ENCODE measurements around the gene ST3GAL3.

Gene ST3GAL3

GRCh38 chr1:43931711-43932660 lies 224.7 kb downstream of the ST3GAL3 start:
- TF ChIP-seq FOXP2 (optimal IDR thresholded peaks at IDR 0.05; ENCODE audit: borderline replicate concordance, extremely low read depth, extremely low read length, insufficient read depth): no peak
- no peak for TF ChIP-seq POLR2AphosphoS5 (IDR thresholded peaks at IDR 0.05; ENCODE audit: low read depth, low read length)
- TF ChIP-seq TAF1 (IDR thresholded peaks at IDR 0.05; ENCODE audit: borderline replicate concordance, insufficient read depth, low read length): no peak
- TF ChIP-seq SIN3A (IDR thresholded peaks at IDR 0.05; ENCODE audit: borderline replicate concordance, insufficient read depth, low read length): no peak
- TF ChIP-seq REST (IDR thresholded peaks at IDR 0.05; ENCODE audit: insufficient read depth in 1 of 2, low read depth in 2 of 2, low read length in 2 of 2): no peak

GRCh38 chr1:43932786-43933385 lies 225.6 kb downstream of the ST3GAL3 start:
- TF ChIP-seq POLR2AphosphoS5 (IDR thresholded peaks at IDR 0.05; ENCODE audit: low read depth, low read length) (no peak), REST (IDR thresholded peaks at IDR 0.05; ENCODE audit: insufficient read depth in 1 of 2, low read depth in 2 of 2, low read length in 2 of 2) (no peak), SIN3A (IDR thresholded peaks at IDR 0.05; ENCODE audit: borderline replicate concordance, insufficient read depth, low read length) (no peak), TAF1 (IDR thresholded peaks at IDR 0.05; ENCODE audit: borderline replicate concordance, insufficient read depth, low read length) (no peak), FOXP2 (optimal IDR thresholded peaks at IDR 0.05; ENCODE audit: borderline replicate concordance, extremely low read depth, extremely low read length, insufficient read depth) (no peak)

DNA sequence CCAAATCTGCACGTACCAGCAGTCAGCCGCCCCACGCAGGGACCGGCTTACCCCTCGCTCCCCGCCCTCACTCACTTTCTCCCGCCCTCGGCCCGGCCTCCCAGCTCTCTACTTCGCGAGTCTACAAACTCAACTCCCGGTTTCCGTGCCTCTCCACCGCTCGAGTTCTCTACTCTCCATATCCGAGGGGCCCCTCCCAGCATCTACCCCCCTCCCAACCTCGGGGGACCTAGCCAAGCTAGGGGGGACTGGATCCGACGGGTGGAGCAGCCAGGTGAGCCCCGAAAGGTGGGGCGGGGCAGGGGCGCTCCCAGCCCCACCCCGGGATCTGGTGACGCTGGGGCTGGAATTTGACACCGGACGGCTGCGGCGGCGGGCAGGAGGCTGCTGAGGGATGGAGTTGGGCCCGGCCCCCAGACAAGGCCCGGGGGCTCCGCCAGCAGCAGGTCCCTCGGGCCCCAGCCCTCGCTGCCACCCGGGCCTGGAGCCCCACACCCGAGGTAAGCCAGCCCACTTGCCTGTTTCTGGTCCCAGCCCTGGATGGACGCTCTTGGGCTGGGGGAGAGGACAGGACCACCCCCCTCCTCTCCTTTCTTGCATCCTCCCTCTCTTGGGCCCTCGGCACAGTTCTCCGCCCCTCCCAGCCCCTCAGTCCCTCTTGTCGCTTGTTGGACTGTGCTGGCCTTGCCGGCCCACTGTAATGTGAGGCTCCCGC lies 226.2 kb downstream of the ST3GAL3 start, which contains the start of gene ARTN:
Gene ARTN, plus strand, starts transcription at position 416 of the 715 bp plus-strand sequence. CDS start 1,856 bp downstream, outside the sequence.
- TF ChIP-seq TAF1 (IDR thresholded peaks at IDR 0.05; ENCODE audit: borderline replicate concordance, insufficient read depth, low read length) (no peak), POLR2AphosphoS5 (IDR thresholded peaks at IDR 0.05; ENCODE audit: low read depth, low read length) (no peak), FOXP2 (optimal IDR thresholded peaks at IDR 0.05; ENCODE audit: borderline replicate concordance, extremely low read depth, extremely low read length, insufficient read depth) (no peak)

GRCh38 chr1:43934101-43934985 lies 227.0 kb downstream of the ST3GAL3 start:
- TF ChIP-seq POLR2AphosphoS5 (IDR thresholded peaks at IDR 0.05; ENCODE audit: low read depth, low read length): no peak
- TF ChIP-seq TAF1 (IDR thresholded peaks at IDR 0.05; ENCODE audit: borderline replicate concordance, insufficient read depth, low read length): no peak

- TF ChIP-seq REST (IDR thresholded peaks at IDR 0.05; ENCODE audit: insufficient read depth in 1 of 2, low read depth in 2 of 2, low read length in 2 of 2) (no peak), SIN3A (IDR thresholded peaks at IDR 0.05; ENCODE audit: borderline replicate concordance, insufficient read depth, low read length) (no peak), FOXP2 (optimal IDR thresholded peaks at IDR 0.05; ENCODE audit: borderline replicate concordance, extremely low read depth, extremely low read length, insufficient read depth) (no peak), TAF1 (IDR thresholded peaks at IDR 0.05; ENCODE audit: borderline replicate concordance, insufficient read depth, low read length) (no peak), POLR2AphosphoS5 (IDR thresholded peaks at IDR 0.05; ENCODE audit: low read depth, low read length) (no peak)
Observed at GRCh38 chr1:43934986-43935324, 227.6 kb downstream of the ST3GAL3 start.

Data from PFSK-1 (cell line).